Panc1 (cell line): Measurements from ENCODE around the gene AMHR2. TPM values are rescaled to one million over a fixed set of nuclear protein-coding genes. Genes with fewer than 3 reads are reported as not detected.

Experiments used
- ATAC-seq: fragments of 200-7000 bp; cut with Tn5 transposase; 2 replicates; pipeline ENCODE4 v1.9.1; 2020; ENCODE audit warnings: mild to moderate bottlenecking, moderate library complexity
- BruUV-seq: library from RNA; stranded (reverse); fragments of 400-500 nt; replicated peaks from 2 replicates; lab custom pipeline; 2021; lab: Mats Ljungman, UMichigan
- CTCF ChIA-PET: fragments of 300-600 bp; sonication (Branson Sonifier 250); formaldehyde crosslinking; loops from one replicate; lab custom pipeline; 2022; ENCODE audit warnings: antibody characterized with exemption; lab: Charles Lee
- POLR2A ChIA-PET: fragments of 300-600 bp; sonication (Branson Sonifier 250); formaldehyde crosslinking; loops from one replicate; lab custom pipeline; 2022; ENCODE audit warnings: antibody characterized with exemption; lab: Charles Lee
- DNase-seq: peaks from one replicate; pipeline ENCODE4 v3.0.0-alpha.2; 2010; ENCODE audit warnings: low read depth, low spot score
- H3K27ac ChIP-seq: 2 replicates; pipeline ENCODE4 v1.5.1; 2011; ENCODE audit warnings: mild to moderate bottlenecking, low read length, inconsistent platforms
- H3K27me3 ChIP-seq: fragments of 200-500 bp; sonication (Bioruptor generic); 2 replicates; pipeline ENCODE4 v1.6.0; 2014; ENCODE audit warnings: low read length, inconsistent platforms; ENCODE audit not compliant: control insufficient read depth, insufficient read depth
- H3K36me3 ChIP-seq: fragments of 200-500 bp; sonication (Bioruptor generic); 2 replicates; pipeline ENCODE4 v1.5.1; 2014; ENCODE audit warnings: inconsistent platforms, mild to moderate bottlenecking, low read length, moderate library complexity; ENCODE audit not compliant: control insufficient read depth, insufficient read depth
- H3K4me1 ChIP-seq: 2 replicates; pipeline ENCODE4 v1.5.1; 2011; ENCODE audit warnings: inconsistent platforms, mild to moderate bottlenecking, low read length, moderate library complexity; ENCODE audit not compliant: control insufficient read depth, insufficient read depth
- H3K4me3 ChIP-seq, 2 experiments: 2 replicates each; pipeline ENCODE4 v1.5.1; 2011 to 2012; ENCODE audit warnings: low read depth in 2 of 2, low read length in 2 of 2, mild to moderate bottlenecking in 2 of 2, inconsistent platforms in 1 of 2, moderate library complexity in 1 of 2
- H3K9me3 ChIP-seq: fragments of 200-500 bp; sonication (Bioruptor generic); 2 replicates; pipeline ENCODE4 v1.5.1; 2014; ENCODE audit warnings: low read depth, mild to moderate bottlenecking, inconsistent platforms, low read length, moderate library complexity; ENCODE audit not compliant: control insufficient read depth, insufficient read depth
- POLR2AphosphoS5 ChIP-seq: IDR thresholded peaks from 2 replicates; pipeline ENCODE4 v1.6.1; 2012; ENCODE audit warnings: mild to moderate bottlenecking, low read depth, low read length, moderate library complexity
- REST ChIP-seq, 2 experiments: IDR thresholded peaks; 2 replicates each; pipeline ENCODE4 v1.6.1; 2011 to 2012; ENCODE audit warnings: low read depth in 2 of 2, control low read depth in 1 of 2, low read length in 1 of 2, mild to moderate bottlenecking in 1 of 2, moderate library complexity in 1 of 2; ENCODE audit not compliant: insufficient read depth in 1 of 2
- SIN3A ChIP-seq: IDR thresholded peaks from 2 replicates; pipeline ENCODE4 v1.6.1; 2012; ENCODE audit warnings: low read depth, mild to moderate bottlenecking, low read length, moderate library complexity, borderline replicate concordance; ENCODE audit not compliant: insufficient read depth
- TCF7L2 ChIP-seq: IDR thresholded peaks from 2 replicates; pipeline ENCODE4 v1.6.1; 2011; ENCODE audit warnings: mild to moderate bottlenecking, low read depth, low read length, inconsistent platforms
- in situ Hi-C: cut with HindIII; loops from 2 replicates; pipeline ENCODE4 v1.10.0; 2016; ENCODE audit warnings: low sequenced_read_pairs, low pct_unique_long_range_greater_than_20kb
- intact Hi-C: fragments of 100-400 bp; cut with micrococcal nuclease; formaldehyde crosslinking; loops from one replicate; pipeline ENCODE4 v1.10.0; 2022; ENCODE audit not compliant: unreplicated experiment
- total RNA-seq: library from RNA; stranded (reverse); gene quantifications from one replicate; pipeline ENCODE4 v1.2.1, GENCODE V29; 2021; ENCODE audit not compliant: unreplicated experiment
- TF ChIP-seq, protein P1 (sequence below): fragments of 450-650 bp; IDR thresholded peaks from 2 replicates; pipeline ENCODE4 v1.5.1; 2017; ENCODE audit warnings: mild to moderate bottlenecking

The AMHR2 gene
- total RNA-seq, 1 experiment from 2014 or later, result 0.13 TPM

DNA sequence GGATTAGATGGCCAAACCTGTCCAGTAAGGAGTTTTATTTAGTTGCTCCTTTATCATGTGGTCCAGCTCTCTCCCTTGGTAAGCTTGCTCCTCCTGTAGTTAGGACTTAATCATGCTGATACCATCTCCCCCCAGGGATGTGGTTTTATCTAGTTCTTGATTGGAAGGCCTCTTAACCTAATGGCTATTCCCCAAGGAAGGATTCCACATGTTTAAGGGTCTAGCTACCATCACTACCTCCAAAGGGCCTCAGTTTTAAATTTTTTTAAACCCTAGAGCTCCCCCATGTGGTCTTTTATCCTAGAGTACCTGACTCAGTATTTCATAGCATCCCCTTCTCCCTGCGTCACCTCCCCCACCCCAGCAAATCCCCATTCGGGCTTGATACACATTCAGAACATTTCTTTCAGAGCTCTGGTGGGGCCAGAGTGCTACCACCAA is 53.1 kb downstream of the AMHR2 start:
- Histone ChIP-seq H3K4me1 (peaks cover 21% of the 10 kb centered on the region), H3K4me3 (no peak overlapping the region), H3K36me3 (peaks cover 75% of the 10 kb centered on the region), H3K9me3 (no peaks in the 10 kb centered on the region), H3K27me3 (no peaks in the 10 kb centered on the region), H3K27ac (no peak overlapping the region)
- DNase-seq (no peak), ATAC-seq (peak; percentile 59)
- BruUV-seq, result no TSS peak
- intact Hi-C loops, result no loop called here
- in situ Hi-C loops, result no loop called here
- POLR2A ChIA-PET, result no interaction called here
- CTCF ChIA-PET, result interaction anchor here (0.6 to 1.6 kb wide), 6 partner anchors 22 to 415 kb away, joined by 3 to 5 read pairs (median 4); no protein-coding TSS in a partner anchor
- no peak for TF ChIP-seq TCF7L2
- TF ChIP-seq, protein P1, sequence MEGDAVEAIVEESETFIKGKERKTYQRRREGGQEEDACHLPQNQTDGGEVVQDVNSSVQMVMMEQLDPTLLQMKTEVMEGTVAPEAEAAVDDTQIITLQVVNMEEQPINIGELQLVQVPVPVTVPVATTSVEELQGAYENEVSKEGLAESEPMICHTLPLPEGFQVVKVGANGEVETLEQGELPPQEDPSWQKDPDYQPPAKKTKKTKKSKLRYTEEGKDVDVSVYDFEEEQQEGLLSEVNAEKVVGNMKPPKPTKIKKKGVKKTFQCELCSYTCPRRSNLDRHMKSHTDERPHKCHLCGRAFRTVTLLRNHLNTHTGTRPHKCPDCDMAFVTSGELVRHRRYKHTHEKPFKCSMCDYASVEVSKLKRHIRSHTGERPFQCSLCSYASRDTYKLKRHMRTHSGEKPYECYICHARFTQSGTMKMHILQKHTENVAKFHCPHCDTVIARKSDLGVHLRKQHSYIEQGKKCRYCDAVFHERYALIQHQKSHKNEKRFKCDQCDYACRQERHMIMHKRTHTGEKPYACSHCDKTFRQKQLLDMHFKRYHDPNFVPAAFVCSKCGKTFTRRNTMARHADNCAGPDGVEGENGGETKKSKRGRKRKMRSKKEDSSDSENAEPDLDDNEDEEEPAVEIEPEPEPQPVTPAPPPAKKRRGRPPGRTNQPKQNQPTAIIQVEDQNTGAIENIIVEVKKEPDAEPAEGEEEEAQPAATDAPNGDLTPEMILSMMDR, result peak; percentile 70

DNA sequence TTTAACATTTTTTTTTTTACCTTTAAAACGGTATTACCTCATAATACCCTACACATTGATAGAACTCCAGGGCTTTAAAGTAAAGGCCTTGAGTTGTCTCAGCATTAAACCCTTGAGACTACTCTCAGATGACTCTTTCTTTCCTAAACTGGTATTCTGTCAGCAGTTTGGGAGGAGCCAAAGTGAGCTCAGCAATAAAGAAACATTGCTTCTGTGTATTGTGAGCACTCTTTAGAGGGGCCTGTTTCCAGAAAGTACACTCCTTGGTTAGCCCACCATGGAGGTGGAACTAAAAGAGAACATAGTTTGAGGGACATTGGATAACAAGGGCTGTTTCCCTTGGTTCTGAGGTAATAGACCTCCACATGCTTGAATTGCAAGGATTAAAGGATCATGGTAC is 55.2 kb downstream of the AMHR2 start:
- H3K4me1 ChIP-seq, result peaks cover 22% of the 10 kb centered on the region

More for the DNA sequence above, 55.2 kb downstream of the AMHR2 start:
- no peak overlapping the region for H3K27ac ChIP-seq
- no peaks in the 10 kb centered on the region for H3K9me3 ChIP-seq
- POLR2A ChIA-PET, result no interaction called here
- DNase-seq (no peak), ATAC-seq (no peak)
- CTCF ChIA-PET, result no interaction called here
- in situ Hi-C loops (no loop called here), intact Hi-C loops (no loop called here)
- no peak for TF ChIP-seq TCF7L2
- TF ChIP-seq, protein P1, result no peak
- TF ChIP-seq POLR2AphosphoS5, result no peak
- no peak for TF ChIP-seq SIN3A
- TF ChIP-seq REST (IDR thresholded peaks at IDR 0.05; ENCODE audit: insufficient read depth in 1 of 2, low read depth in 2 of 2, low read length in 1 of 2), result no peak
- H3K36me3 ChIP-seq, result peaks cover 62% of the 10 kb centered on the region
- BruUV-seq, result no TSS peak
- no peak overlapping the region for H3K4me3 ChIP-seq
- H3K27me3 ChIP-seq, result no peaks in the 10 kb centered on the region
